Caco-2 (cell line): ENCODE data around the gene TREML2. TPM values are rescaled to one million over a fixed set of nuclear protein-coding genes. Genes with fewer than 3 reads are reported as not detected.

Experiments used
- BruUV-seq: library from RNA; stranded (reverse); fragments of 400-500 nt; replicated peaks from 2 replicates; lab custom pipeline; 2021; lab: Mats Ljungman, UMichigan
- CTCF ChIA-PET: fragments of 300-600 bp; sonication (Branson Sonifier 250); formaldehyde crosslinking; loops from one replicate; lab custom pipeline; 2022; ENCODE audit warnings: antibody characterized with exemption; lab: Charles Lee
- POLR2A ChIA-PET: fragments of 300-600 bp; sonication (Branson Sonifier 250); formaldehyde crosslinking; loops from one replicate; lab custom pipeline; 2022; ENCODE audit warnings: antibody characterized with exemption; lab: Charles Lee
- DNase-seq, 2 experiments: peaks; one replicate each; pipeline versions ENCODE4 v3.0.0 to v3.0.0-alpha.2; 2020 to 2022
- H3K27me3 ChIP-seq: replicated peaks from 2 replicates; pipeline ENCODE4 v1.6.0; 2011; ENCODE audit warnings: low read length; ENCODE audit not compliant: control insufficient read depth, insufficient read depth
- H3K36me3 ChIP-seq: 2 replicates; pipeline ENCODE4 v1.5.1; 2011; ENCODE audit warnings: low read length; ENCODE audit not compliant: control insufficient read depth, insufficient read depth
- H3K4me1 ChIP-seq: fragments of 250-450 bp; sonication (Bioruptor Pico); 2 replicates; pipeline ENCODE4 v1.5.1; 2020; ENCODE audit warnings: mild to moderate bottlenecking
- H3K4me3 ChIP-seq: 2 replicates; pipeline ENCODE4 v1.5.1; 2011; ENCODE audit warnings: low read depth, mild to moderate bottlenecking, control low read depth, low read length
- H3K9me3 ChIP-seq: fragments of 250-450 bp; sonication (Bioruptor Pico); 2 replicates; pipeline ENCODE4 v1.5.1; 2020; ENCODE audit warnings: mild to moderate bottlenecking, moderate library complexity
- H3K27ac Mint-ChIP-seq: one replicate; pipeline ENCODE4 v1.8.0; 2022; ENCODE audit warnings: mixed read lengths; ENCODE audit not compliant: unreplicated experiment
- H3K27me3 Mint-ChIP-seq: one replicate; pipeline ENCODE4 v1.8.0; 2022; ENCODE audit warnings: mixed read lengths; ENCODE audit not compliant: insufficient read depth, unreplicated experiment
- H3K36me3 Mint-ChIP-seq: one replicate; pipeline ENCODE4 v1.8.0; 2022; ENCODE audit warnings: mild to moderate bottlenecking, mixed read lengths; ENCODE audit not compliant: insufficient read depth, unreplicated experiment
- H3K4me1 Mint-ChIP-seq: one replicate; pipeline ENCODE4 v1.8.0; 2022; ENCODE audit warnings: low read depth, mixed read lengths; ENCODE audit not compliant: unreplicated experiment
- H3K4me3 Mint-ChIP-seq: one replicate; pipeline ENCODE4 v1.8.0; 2022; ENCODE audit warnings: mild to moderate bottlenecking, moderate library complexity, mixed read lengths; ENCODE audit not compliant: unreplicated experiment
- H3K9me3 Mint-ChIP-seq: one replicate; pipeline ENCODE4 v1.8.0; 2022; ENCODE audit warnings: mixed read lengths; ENCODE audit not compliant: unreplicated experiment
- intact Hi-C: fragments of 100-400 bp; cut with micrococcal nuclease; formaldehyde crosslinking; loops from one replicate; pipeline ENCODE4 v1.10.0; 2022; ENCODE audit not compliant: unreplicated experiment
- total RNA-seq: library from RNA; stranded (reverse); gene quantifications from 2 replicates; pipeline ENCODE4 v1.2.3, GENCODE V29; 2022
- TF ChIP-seq, protein P1 (sequence below), 2 experiments: fragments of 200-600 bp in 1 of 2; IDR thresholded peaks; 1 replicate in 1 of 2; 2 replicates in 1 of 2; pipeline versions ENCODE4 v1.5.1 to v1.8.0; 2011 to 2022; ENCODE audit warnings: antibody characterized with exemption in 1 of 2, control low read depth in 1 of 2, inconsistent platforms in 1 of 2, low read depth in 1 of 2, low read length in 1 of 2, mild to moderate bottlenecking in 1 of 2, moderate library complexity in 1 of 2; ENCODE audit not compliant: insufficient read depth in 1 of 2, severe bottlenecking in 1 of 2, unreplicated experiment in 1 of 2

The TREML2 gene
- total RNA-seq, 1 experiment from 2014 or later: not detected

DNA sequence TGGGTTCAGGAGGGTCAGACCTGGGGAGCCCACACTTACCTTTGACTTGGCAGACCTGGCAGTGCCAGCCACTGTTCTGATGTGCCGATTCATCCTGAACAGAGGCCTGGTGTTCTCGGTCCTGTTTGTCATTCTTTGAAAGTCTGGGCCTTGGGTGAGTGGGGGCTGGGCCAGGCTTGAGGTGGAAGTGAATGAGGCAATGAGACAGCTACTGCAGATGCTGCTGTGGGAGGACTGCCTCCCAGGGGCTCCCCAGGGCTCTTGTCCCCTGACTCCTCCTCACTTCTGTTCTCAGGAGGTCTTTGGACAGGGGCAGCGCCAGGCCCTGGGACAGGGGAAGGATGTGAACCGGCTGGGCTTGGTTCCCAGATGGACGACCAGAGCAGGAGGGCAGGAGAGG lies 21.6 kb upstream of the TREML2 start:
- TF ChIP-seq, protein P1, sequence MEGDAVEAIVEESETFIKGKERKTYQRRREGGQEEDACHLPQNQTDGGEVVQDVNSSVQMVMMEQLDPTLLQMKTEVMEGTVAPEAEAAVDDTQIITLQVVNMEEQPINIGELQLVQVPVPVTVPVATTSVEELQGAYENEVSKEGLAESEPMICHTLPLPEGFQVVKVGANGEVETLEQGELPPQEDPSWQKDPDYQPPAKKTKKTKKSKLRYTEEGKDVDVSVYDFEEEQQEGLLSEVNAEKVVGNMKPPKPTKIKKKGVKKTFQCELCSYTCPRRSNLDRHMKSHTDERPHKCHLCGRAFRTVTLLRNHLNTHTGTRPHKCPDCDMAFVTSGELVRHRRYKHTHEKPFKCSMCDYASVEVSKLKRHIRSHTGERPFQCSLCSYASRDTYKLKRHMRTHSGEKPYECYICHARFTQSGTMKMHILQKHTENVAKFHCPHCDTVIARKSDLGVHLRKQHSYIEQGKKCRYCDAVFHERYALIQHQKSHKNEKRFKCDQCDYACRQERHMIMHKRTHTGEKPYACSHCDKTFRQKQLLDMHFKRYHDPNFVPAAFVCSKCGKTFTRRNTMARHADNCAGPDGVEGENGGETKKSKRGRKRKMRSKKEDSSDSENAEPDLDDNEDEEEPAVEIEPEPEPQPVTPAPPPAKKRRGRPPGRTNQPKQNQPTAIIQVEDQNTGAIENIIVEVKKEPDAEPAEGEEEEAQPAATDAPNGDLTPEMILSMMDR (IDR thresholded peaks at IDR 0.05; ENCODE audit: insufficient read depth in 1 of 2, low read depth in 1 of 2, low read length in 1 of 2, severe bottlenecking in 1 of 2, unreplicated experiment in 1 of 2): no peak
- CTCF ChIA-PET: no interaction called here
- intact Hi-C loops: no loop called here
- no peaks in the 10 kb centered on the region for H3K4me1 ChIP-seq
- no peak overlapping the region for H3K27ac Mint-ChIP-seq
- DNase-seq: no peak
- no peaks in the 10 kb centered on the region; the same call in 1 of the 2 replicates for H3K27me3 ChIP-seq
- no peak overlapping the region for H3K4me3 ChIP-seq
- no peaks in the 10 kb centered on the region for H3K9me3 Mint-ChIP-seq
- H3K36me3 Mint-ChIP-seq: no peaks in the 10 kb centered on the region
- H3K4me1 Mint-ChIP-seq: no peaks in the 10 kb centered on the region
- H3K36me3 ChIP-seq: no peaks in the 10 kb centered on the region
- BruUV-seq: no TSS peak
- H3K27me3 Mint-ChIP-seq: peaks cover 9% of the 10 kb centered on the region
- H3K9me3 ChIP-seq: peaks cover 10% of the 10 kb centered on the region; the same call in 1 of the 2 replicates
- H3K4me3 Mint-ChIP-seq: no peak overlapping the region
- POLR2A ChIA-PET: no interaction called here

GRCh38 chr6:41222045-41222444 lies 21.1 kb upstream of the TREML2 start:
- intact Hi-C loops: no loop called here
- H3K4me1 ChIP-seq: no peaks in the 10 kb centered on the region
- TF ChIP-seq, protein P1 (IDR thresholded peaks at IDR 0.05; ENCODE audit: insufficient read depth in 1 of 2, low read depth in 1 of 2, low read length in 1 of 2, severe bottlenecking in 1 of 2, unreplicated experiment in 1 of 2): no peak
- H3K27me3 Mint-ChIP-seq: peaks cover 9% of the 10 kb centered on the region
- no peaks in the 10 kb centered on the region for H3K9me3 Mint-ChIP-seq
- H3K9me3 ChIP-seq: peaks cover 10% of the 10 kb centered on the region; the same call in 1 of the 2 replicates
- H3K36me3 Mint-ChIP-seq: no peaks in the 10 kb centered on the region
- no peaks in the 10 kb centered on the region for H3K4me1 Mint-ChIP-seq
- ChIA-PET CTCF (no interaction called here), POLR2A (no interaction called here)
- H3K4me3 ChIP-seq: no peak overlapping the region
- BruUV-seq: no TSS peak
- DNase-seq: no peak
- no peaks in the 10 kb centered on the region; the same call in 1 of the 2 replicates for H3K27me3 ChIP-seq
- H3K4me3 Mint-ChIP-seq: no peak overlapping the region
- no peak overlapping the region for H3K27ac Mint-ChIP-seq
- no peaks in the 10 kb centered on the region for H3K36me3 ChIP-seq

DNA sequence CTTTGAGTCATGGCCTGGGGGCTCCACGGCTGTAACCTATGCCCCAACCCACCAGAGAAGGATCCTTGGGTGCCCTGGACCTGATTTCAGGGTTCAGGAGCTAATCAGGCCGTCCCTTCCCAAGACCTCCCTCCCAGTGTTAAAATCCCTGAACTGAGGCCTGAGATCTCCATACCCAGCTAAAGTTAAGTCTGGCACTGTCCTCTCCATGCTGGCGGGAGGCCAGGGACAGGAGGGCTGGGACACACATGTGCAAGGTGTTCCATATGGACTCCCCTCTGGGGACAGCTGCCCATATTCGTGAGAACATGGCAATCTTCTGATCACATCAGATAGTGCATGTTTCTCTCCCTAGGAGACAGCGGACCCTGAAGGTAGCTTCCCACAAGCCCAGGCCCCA lies 15.7 kb upstream of the TREML2 start:
- intact Hi-C loops: no loop called here
- Histone ChIP-seq H3K9me3 (peaks cover 21% of the 10 kb centered on the region), H3K36me3 (no peaks in the 10 kb centered on the region), H3K4me1 (no peaks in the 10 kb centered on the region), H3K27me3 (no peaks in the 10 kb centered on the region), H3K4me3 (no peak overlapping the region)
- H3K9me3 Mint-ChIP-seq: peaks cover 12% of the 10 kb centered on the region
- no peak for DNase-seq
- TF ChIP-seq, protein P1 (IDR thresholded peaks at IDR 0.05; ENCODE audit: insufficient read depth in 1 of 2, low read depth in 1 of 2, low read length in 1 of 2, severe bottlenecking in 1 of 2, unreplicated experiment in 1 of 2): no peak
- no peak overlapping the region for H3K4me3 Mint-ChIP-seq
- H3K27ac Mint-ChIP-seq: no peak overlapping the region
- H3K36me3 Mint-ChIP-seq: no peaks in the 10 kb centered on the region
- no peaks in the 10 kb centered on the region for H3K4me1 Mint-ChIP-seq
- H3K27me3 Mint-ChIP-seq: no peaks in the 10 kb centered on the region
- POLR2A ChIA-PET: no interaction called here
- BruUV-seq: no TSS peak
- CTCF ChIA-PET: no interaction called here
